ENCODE data around the gene CH25H.
"Not testable (repeated sequence)": the region's sequence is repeated elsewhere in the genome, so short reads cannot be mapped to it uniquely, and the experiment has no call there.

CH25H gene, protein sequence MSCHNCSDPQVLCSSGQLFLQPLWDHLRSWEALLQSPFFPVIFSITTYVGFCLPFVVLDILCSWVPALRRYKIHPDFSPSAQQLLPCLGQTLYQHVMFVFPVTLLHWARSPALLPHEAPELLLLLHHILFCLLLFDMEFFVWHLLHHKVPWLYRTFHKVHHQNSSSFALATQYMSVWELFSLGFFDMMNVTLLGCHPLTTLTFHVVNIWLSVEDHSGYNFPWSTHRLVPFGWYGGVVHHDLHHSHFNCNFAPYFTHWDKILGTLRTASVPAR

GRCh38 chr10:89207181-89207800 is at the start of gene CH25H:
TSS of gene CH25H (minus strand) at chr10:89207317. CDS start at chr10:89207292, 25 bp downstream.
- DNase-seq = peak; percentile 78

DNA sequence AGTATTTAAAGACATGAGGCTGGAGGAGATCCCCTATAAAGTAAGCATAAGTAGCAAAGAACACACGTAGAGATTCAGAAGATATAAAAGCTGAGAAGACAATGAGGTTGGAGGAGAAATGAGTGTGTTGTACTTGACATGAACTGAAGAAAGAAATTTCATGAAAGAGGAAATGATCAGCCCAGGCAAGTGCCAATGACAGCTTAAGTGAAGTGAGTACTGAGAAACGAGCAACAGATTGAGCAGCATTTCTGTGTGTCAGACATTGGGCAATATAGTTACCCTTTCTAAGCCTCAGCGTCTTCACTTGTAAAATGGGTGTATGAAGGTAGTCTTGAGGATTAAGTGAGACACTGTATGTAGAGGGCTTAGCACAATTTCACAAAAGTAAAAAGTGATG is 49.2 kb upstream of the CH25H start:
- no peak for DNase-seq

- no peak for DNase-seq
Measured at GRCh38 chr10:89255793-89256192, 48.7 kb upstream of the CH25H start.

- DNase-seq = not testable (repeated sequence)
Measured at GRCh38 chr10:89255091-89255579, 48.0 kb upstream of the CH25H start.

DNA sequence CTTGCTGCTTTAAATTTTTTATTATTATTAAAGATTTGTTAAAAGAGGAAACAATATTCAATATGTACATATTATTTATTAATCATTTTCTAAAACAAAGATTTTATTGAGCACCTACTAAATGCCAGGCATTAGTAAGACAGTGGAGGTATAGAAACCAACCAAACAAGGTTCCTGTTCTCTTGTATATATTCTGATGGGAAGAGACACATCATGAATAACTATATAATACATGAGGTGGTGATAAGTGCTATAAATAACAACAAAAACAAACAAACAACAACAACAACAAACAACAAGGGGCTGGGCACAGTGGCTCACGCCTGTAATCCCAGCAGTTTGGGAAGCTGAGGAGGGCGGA is 45.1 kb upstream of the CH25H start:
- no peak for DNase-seq

GRCh38 chr10:89251409-89252224 is 44.5 kb upstream of the CH25H start, which contains the start of gene LIPA:
TSS of gene LIPA (minus strand) at chr10:89251775. CDS start at chr10:89247648, 4,127 bp downstream.
- peak; percentile 99 for DNase-seq

GRCh38 chr10:89250865-89251408 is 43.8 kb upstream of the CH25H start:
- no peak for DNase-seq

GRCh38 chr10:89248990-89249389 is 41.9 kb upstream of the CH25H start:
- DNase-seq = no peak

GRCh38 chr10:89247623-89248022 is 40.5 kb upstream of the CH25H start:
- not testable (repeated sequence) for DNase-seq

DNA sequence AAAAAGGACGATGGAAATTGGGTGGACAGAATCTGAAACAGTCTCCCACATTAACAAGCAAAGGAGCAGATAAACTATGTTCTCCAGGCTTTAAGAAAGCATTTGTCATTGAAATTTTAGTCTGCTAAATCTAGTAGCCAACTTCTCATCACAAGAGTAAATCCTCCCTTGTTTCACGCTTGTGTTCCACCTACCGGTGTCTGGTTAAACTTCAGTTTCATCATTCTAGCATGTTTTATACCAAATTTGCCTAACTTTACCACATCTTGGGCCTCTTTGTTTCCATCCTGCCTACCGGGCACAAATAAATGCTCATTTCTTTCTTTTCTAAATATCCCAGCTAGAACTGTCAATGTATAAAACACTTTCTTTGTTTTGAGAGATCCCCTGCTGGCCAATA is 38.7 kb upstream of the CH25H start:
- DNase-seq = no peak

GRCh38 chr10:89242840-89243568 is 35.9 kb upstream of the CH25H start:
- DNase-seq = no peak

- no peak for DNase-seq
Measured at GRCh38 chr10:89242345-89242684, 35.2 kb upstream of the CH25H start.

- DNase-seq = peak; percentile 36
Measured at GRCh38 chr10:89241486-89242344, 34.6 kb upstream of the CH25H start.

GRCh38 chr10:89241026-89241425 is 33.9 kb upstream of the CH25H start:
- no peak for DNase-seq

DNA sequence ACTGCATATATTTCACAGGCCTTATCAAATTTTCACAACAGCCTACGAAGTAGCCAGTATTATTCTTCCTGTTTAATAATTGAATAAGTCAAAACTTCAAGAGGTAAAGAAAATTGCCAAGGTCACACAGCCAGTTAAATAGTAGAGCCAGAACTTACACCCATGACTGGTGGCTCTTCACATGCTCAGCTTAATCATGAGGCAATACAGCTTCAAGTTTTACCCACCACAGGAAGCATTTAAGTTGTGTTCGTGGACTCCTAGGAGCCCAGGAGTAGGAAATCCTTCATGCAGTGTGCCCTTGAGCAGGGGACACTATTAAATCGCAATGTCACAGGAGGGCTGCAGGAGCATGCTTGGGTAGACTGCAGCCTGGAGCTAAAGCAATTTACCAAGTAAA is 33.4 kb upstream of the CH25H start:
- no peak for DNase-seq

- DNase-seq = no peak
Measured at GRCh38 chr10:89238956-89239644, 32.0 kb upstream of the CH25H start.

- DNase-seq = no peak
Measured at GRCh38 chr10:89237849-89238248, 30.7 kb upstream of the CH25H start.

DNA sequence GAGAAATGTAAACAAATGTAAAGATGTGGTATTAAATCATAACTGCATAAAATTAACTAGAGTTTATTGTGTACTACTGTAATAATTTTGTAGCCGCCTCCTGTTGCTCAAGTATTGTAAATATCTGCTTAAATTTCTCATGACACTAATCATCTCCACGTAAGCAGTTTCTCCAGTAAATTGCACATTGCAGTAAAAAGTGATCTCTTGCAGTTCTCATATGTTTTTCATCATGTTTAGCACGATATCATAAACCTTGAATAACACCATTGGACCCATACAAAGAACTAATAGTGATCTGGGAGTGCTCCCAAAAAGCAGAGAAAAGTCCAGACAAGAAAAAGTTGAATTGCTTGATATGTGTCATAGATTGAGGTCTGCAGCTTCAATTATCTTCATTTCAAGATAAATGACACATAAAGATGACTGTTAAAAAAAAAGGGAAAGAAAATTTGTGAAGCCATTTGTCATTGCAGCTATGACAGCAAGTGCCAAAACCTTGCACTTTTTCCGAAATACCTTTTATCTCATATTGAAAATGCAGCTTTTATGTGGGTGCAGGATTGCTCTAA is 29.2 kb upstream of the CH25H start:
- DNase-seq = no peak

DNA sequence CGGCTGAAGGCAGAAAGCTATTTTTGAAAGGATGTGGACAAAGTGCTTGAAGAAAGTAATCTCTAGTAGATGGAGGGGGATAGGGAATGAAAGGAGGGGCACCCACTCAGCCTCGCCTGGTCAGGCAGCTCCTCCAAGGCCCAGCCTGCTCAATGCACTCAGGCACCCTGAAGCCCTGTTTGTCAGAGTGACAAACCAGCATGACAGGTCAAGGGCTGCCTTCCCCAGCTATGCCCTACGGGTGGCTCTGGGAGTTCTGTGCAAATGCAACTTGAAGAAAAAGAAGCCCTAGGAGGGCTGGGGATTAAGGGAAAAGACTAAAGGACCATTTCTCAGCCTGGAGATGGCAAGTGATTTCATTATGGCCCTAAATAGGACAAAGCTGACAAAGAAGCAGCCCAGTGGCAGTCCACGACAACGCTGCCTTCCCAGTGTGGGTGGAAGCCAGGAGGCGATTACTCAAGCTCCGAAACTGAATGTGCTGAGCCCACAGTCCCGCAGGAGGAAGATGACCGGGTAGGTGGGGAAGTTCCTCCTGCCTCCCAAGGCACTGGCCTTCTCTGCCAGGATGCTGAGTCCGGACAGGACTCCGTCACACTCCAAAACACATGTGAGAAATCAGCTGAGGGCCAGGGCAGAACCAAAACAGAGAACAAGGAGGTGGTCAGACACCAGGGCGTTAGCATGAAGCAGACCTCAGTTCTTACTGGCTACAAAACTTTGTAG is 28.1 kb upstream of the CH25H start:
- no peak for DNase-seq

- no peak for DNase-seq
Measured at GRCh38 chr10:89233033-89233432, 25.9 kb upstream of the CH25H start.
